Heart right ventricle (tissue), 16 donors: ENCODE data around the gene LRP1B. TPM values are rescaled to one million over a fixed set of nuclear protein-coding genes. Genes with fewer than 3 reads are reported as not detected.

Experiments
- ATAC-seq, 8 donors: fragments of 200-7000 bp; cut with Tn5 transposase; one replicate each; pipeline ENCODE4 v1.9.1; 2020; ENCODE audit warnings: mild to moderate bottlenecking in 8 of 8, moderate library complexity in 8 of 8, moderate number of reproducible peaks in 1 of 8
- DNase-seq, 2 donors: peaks; one replicate each; pipeline ENCODE4 v3.0.0-alpha.2; 2020
- H3K27ac ChIP-seq, 10 donors: fragments of 200-600 bp; sonication (generic) in 2 of 10; one replicate each; pipeline versions ENCODE4 v1.5.0 to v1.8.0; 2020 to 2022; ENCODE audit warnings: mild to moderate bottlenecking in 3 of 10
- H3K27me3 ChIP-seq, 7 donors: fragments of 200-600 bp; one replicate each; pipeline ENCODE4 v1.8.0; 2021 to 2022; ENCODE audit warnings: mild to moderate bottlenecking in 2 of 7
- H3K36me3 ChIP-seq, 9 donors: fragments of 200-600 bp; sonication (generic) in 1 of 9; one replicate each; pipeline versions ENCODE4 v1.5.0 to v1.8.0; 2020 to 2022; ENCODE audit warnings: mild to moderate bottlenecking in 2 of 9
- H3K4me1 ChIP-seq, 9 donors: fragments of 200-600 bp; sonication (generic) in 1 of 9; one replicate each; pipeline versions ENCODE4 v1.5.0 to v1.8.0; 2020 to 2022; ENCODE audit warnings: mild to moderate bottlenecking in 4 of 9
- H3K4me3 ChIP-seq, 10 donors: fragments of 200-600 bp; sonication (generic) in 2 of 10; one replicate each; pipeline versions ENCODE4 v1.5.0 to v1.8.0; 2020 to 2022; ENCODE audit warnings: mild to moderate bottlenecking in 7 of 10, moderate library complexity in 2 of 10
- H3K9me3 ChIP-seq, 11 donors: fragments of 200-600 bp in 10 of 11; sonication (generic) in 2 of 11; one replicate each; pipeline versions ENCODE4 v1.5.0 to v1.8.0; 2013 to 2022; ENCODE audit warnings: mild to moderate bottlenecking in 2 of 11, control low read depth in 1 of 11, moderate library complexity in 1 of 11
- CTCF ChIP-seq, 9 donors: fragments of 200-600 bp; sonication (generic) in 2 of 9; IDR thresholded peaks; one replicate each; pipeline versions ENCODE4 v1.5.0 to v1.8.0; 2021 to 2022; ENCODE audit warnings: antibody characterized with exemption in 9 of 9, mild to moderate bottlenecking in 5 of 9, moderate library complexity in 1 of 9
- WGBS, 2 donors: extraction: QIAGEN DNeasy Blood & Tissue Kit; methylation state at CpG; one replicate each; pipeline ENCODE4 v1.1.7; 2013; ENCODE audit warnings: inconsistent platforms in 1 of 2; 5-methylcytosine and 5-hydroxymethylcytosine counted together
- intact Hi-C, 10 donors: fragments of 100-400 bp; cut with DNase I; formaldehyde crosslinking; loops; one replicate each; pipeline versions ENCODE4 v1.11.1 to v1.14.2; 2022
- polyA plus RNA-seq, 2 donors: library from polyadenylated mRNA; stranded (reverse); fragments of 200-250 nt; gene quantifications; one replicate each; pipeline ENCODE4 v1.2.3, GENCODE V29; 2013
- total RNA-seq, 10 donors: library from RNA; stranded (reverse); fragmentation: NEBNext Ultra II Directional in 3 of 10; extraction: Animal tissue kit (Norgen Biotek cat#: 25700) in 3 of 10; gene quantifications; one replicate each; pipeline versions ENCODE4 v1.2.1 to v1.2.4, GENCODE V29; 2021 to 2023
- donor health status: Arrhythmogenic right ventricular cardiomyopathy.
- donor health status: ischemic (EF 13 %, LVEDD 7.1; RV severe dilation, severe dysfunction).
- donor health status: healthy with polysubstance abuse.
- donor health status: DM: no; HTN: yes; CAD: no.
- donor health status: DM: no; HTN: no; CAD: no.
- donor health status: ischemic (EF 25% LVEDD 6.9; RV normal size, moderate dysfunction).
- donor health status: ischemic (EF 25% LVEDD 5.7; RV mildly dilated, moderate dysfunction).
- donor health status: healthy.
- donor health status: DM: yes; HTN: yes; CAD: no.
- donor health status: Ischemic cardiomyopathy.
- donor health status: ischemic (EF 35%, LVEDD 5.7; RV mildly dilated, moderate dysfunction).
- donor health status: nonischemic (EF 11% LVEDD 7.7; RV severe dilation, severe dysfunction).
- donor health status: DM: yes; HTN: yes; CAD: no.
- donor health status: PGD.
- donor health status: ischemic (EF 29% LVEDD 5.4; RV normal size, mild dysfunction).
- donor health status: nonischemic (EF 23%, LVEDD 6.1; RV moderate dilation, normal function).

Gene LRP1B
- total and polyA plus RNA-seq, 12 donors, result 0.02 to 0.27 (median 0.14) TPM; not detected in 1

GRCh38 chr2:141929331-141930252 lies 201.2 kb downstream of the LRP1B start:
- 83 to 86% methylated on average over 8 of the region's 8 CpGs for WGBS, 2 donors
- Histone ChIP-seq H3K4me3 (no peak overlapping the region), H3K36me3 (no peaks in the 10 kb centered on the region), H3K27me3 (no peaks in the 10 kb centered on the region), H3K27ac (no peak overlapping the region), H3K9me3 (no peaks in the 10 kb centered on the region), H3K4me1 (no peaks in the 10 kb centered on the region)
- ATAC-seq, result no peak
- TF ChIP-seq CTCF (IDR thresholded peaks at IDR 0.05), result no peak
- intact Hi-C loops, result no loop called here
- no peak for DNase-seq

- no peak for TF ChIP-seq CTCF (IDR thresholded peaks at IDR 0.05)
- H3K4me1 ChIP-seq, result no peaks in the 10 kb centered on the region
- ATAC-seq (no peak), DNase-seq (no peak)
- no peak overlapping the region for H3K4me3 ChIP-seq
- H3K36me3 ChIP-seq, result no peaks in the 10 kb centered on the region
- H3K9me3 ChIP-seq, result no peaks in the 10 kb centered on the region
- intact Hi-C loops, result no loop called here
- no peaks in the 10 kb centered on the region for H3K27me3 ChIP-seq
- H3K27ac ChIP-seq, result no peak overlapping the region
Measured at GRCh38 chr2:141928476-141928875, 202.3 kb downstream of the LRP1B start.

- no peak for ATAC-seq
- Histone ChIP-seq H3K4me1 (no peaks in the 10 kb centered on the region), H3K27ac (no peak overlapping the region), H3K4me3 (no peak overlapping the region), H3K27me3 (no peaks in the 10 kb centered on the region), H3K9me3 (no peaks in the 10 kb centered on the region), H3K36me3 (no peaks in the 10 kb centered on the region)
- no peak for DNase-seq
- intact Hi-C loops, result no loop called here
- TF ChIP-seq CTCF (IDR thresholded peaks at IDR 0.05), result no peak
Measured at GRCh38 chr2:141927536-141927935, 203.3 kb downstream of the LRP1B start.

- Histone ChIP-seq H3K27ac (no peak overlapping the region), H3K9me3 (no peaks in the 10 kb centered on the region), H3K27me3 (no peaks in the 10 kb centered on the region), H3K36me3 (no peaks in the 10 kb centered on the region), H3K4me3 (no peak overlapping the region), H3K4me1 (no peaks in the 10 kb centered on the region)
- intact Hi-C loops, result no loop called here
- 72 to 76% methylated on average over 1 of the region's 1 CpG for WGBS, 2 donors
- ATAC-seq, result no peak
- no peak for TF ChIP-seq CTCF (IDR thresholded peaks at IDR 0.05)
- no peak for DNase-seq
Measured at GRCh38 chr2:141925511-141925910, 205.3 kb downstream of the LRP1B start.
